Measurements from ENCODE around the gene CACTIN. TPM values are rescaled to one million over a fixed set of nuclear protein-coding genes. Genes with fewer than 3 reads are reported as not detected.

CACTIN gene
- polyA plus RNA-seq, 1 of the 3 experiments (the other 2 are of a cell fraction) = 36.4 TPM

DNA sequence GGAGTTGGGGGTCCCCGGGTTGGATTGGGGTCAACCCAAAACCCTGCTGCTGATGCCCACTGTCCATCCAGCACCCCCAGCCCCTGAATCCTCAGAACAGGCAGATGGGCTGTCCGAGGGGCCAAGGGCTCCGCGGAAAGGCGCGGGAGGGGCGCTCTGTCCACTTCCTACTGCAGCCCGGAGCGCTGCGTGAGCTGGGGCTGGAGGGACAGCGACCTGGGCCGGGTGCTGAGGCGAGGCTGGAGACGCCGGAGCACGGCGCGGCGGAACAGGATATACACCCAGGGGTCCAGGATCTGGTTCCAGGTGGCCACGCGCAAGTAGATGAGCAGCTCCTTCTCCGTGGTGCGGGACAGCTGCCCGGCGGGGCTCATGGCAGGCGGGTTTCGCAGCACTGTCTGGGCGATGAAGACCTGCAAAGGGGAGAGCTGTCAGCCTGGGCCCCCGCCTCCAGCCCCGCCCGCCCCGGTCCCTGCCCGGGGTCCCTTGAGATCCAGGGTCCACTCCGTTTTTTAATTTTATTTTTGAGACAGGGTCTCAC lies 31.0 kb downstream of the CACTIN start:
- TF ChIP-seq SMC3 (IDR thresholded peaks at IDR 0.05; ENCODE audit: low read depth, low read length) (no peak), CHD2 (IDR thresholded peaks at IDR 0.05; ENCODE audit: low read length, partially characterized antibody) (no peak), RXRA (IDR thresholded peaks at IDR 0.05; ENCODE audit: borderline replicate concordance, low read depth) (no peak)
- H3K4me3 ChIP-seq (ENCODE audit: low read depth in 2 of 2, low read length in 1 of 2) = no peak overlapping the region
- H4K20me1 ChIP-seq (ENCODE audit: insufficient read depth) = no peaks in the 10 kb centered on the region
- ChIA-PET POLR2A (no interaction called here), CTCF (interaction anchor here (1.3 to 3.3 kb wide), 2 partner anchors 9 to 14 kb away, joined by 4 to 14 read pairs; partner anchors contain the start of gene GIPC3)
- no peaks in the 10 kb centered on the region for H3K9me2 ChIP-seq
- no peak overlapping the region for H2AFZ ChIP-seq (ENCODE audit: low read depth)
- H3K9ac ChIP-seq = no peak overlapping the region
- no peaks in the 10 kb centered on the region for H3K9me3 ChIP-seq
- WGBS (ENCODE audit: low lambda C conversion rate) = 85% methylated on average over 8 of the region's 34 CpGs
- no peaks in the 10 kb centered on the region for H3K4me1 ChIP-seq (ENCODE audit: control insufficient read depth in 1 of 2, insufficient read depth in 2 of 2, low read depth in 1 of 2, low read length in 1 of 2)
- no peak overlapping the region for H3K27ac ChIP-seq (ENCODE audit: low read depth in 2 of 2, low read length in 1 of 2)
- H3K36me3 ChIP-seq (replicated peaks in 1 of 2; ENCODE audit: control insufficient read depth in 1 of 2, insufficient read depth in 2 of 2, low read length in 1 of 2) = no peaks in the 10 kb centered on the region
- H3K4me2 ChIP-seq = no peak overlapping the region
- peaks cover 6% of the 10 kb centered on the region for H3F3A ChIP-seq (replicated peaks; ENCODE audit: insufficient read depth)
- no peaks in the 10 kb centered on the region for H3K79me2 ChIP-seq (ENCODE audit: insufficient read depth)
- no peak for DNase-seq
- no peaks in the 10 kb centered on the region for H3K27me3 ChIP-seq (ENCODE audit: insufficient read depth)

DNA sequence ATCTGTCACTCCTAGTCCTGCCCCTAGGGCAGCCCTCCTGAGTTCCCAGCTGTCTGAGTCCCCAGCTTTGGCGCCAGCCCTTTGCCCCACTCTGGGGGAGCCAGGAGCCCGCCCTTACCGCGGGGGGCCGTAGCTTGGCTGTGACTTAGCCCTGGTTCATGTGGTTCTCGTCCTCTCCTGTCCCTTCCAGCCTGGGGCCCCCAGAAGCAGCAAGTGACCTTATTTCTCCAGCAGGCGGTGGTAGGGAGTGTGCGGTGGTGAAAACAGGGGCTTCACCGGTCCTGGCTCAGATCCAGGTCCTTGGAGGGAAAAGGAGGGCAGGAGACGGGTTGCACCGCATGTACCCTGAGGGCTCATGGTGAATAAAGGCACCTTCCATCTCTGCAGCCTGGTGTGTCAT lies 33.4 kb downstream of the CACTIN start:
- Histone ChIP-seq H3K27ac (ENCODE audit: low read depth in 2 of 2, low read length in 1 of 2) (no peak overlapping the region), H3F3A (replicated peaks; ENCODE audit: insufficient read depth) (peaks cover 13% of the 10 kb centered on the region), H3K9me2 (no peaks in the 10 kb centered on the region), H3K4me2 (no peak overlapping the region), H3K4me3 (ENCODE audit: low read depth in 2 of 2, low read length in 1 of 2) (no peak overlapping the region), H2AFZ (ENCODE audit: low read depth) (no peak overlapping the region), H3K79me2 (ENCODE audit: insufficient read depth) (no peaks in the 10 kb centered on the region), H3K9ac (no peak overlapping the region), H3K9me3 (no peaks in the 10 kb centered on the region), H3K36me3 (replicated peaks in 1 of 2; ENCODE audit: control insufficient read depth in 1 of 2, insufficient read depth in 2 of 2, low read length in 1 of 2) (no peaks in the 10 kb centered on the region), H3K4me1 (ENCODE audit: control insufficient read depth in 1 of 2, insufficient read depth in 2 of 2, low read depth in 1 of 2, low read length in 1 of 2) (no peaks in the 10 kb centered on the region), H4K20me1 (ENCODE audit: insufficient read depth) (no peaks in the 10 kb centered on the region), H3K27me3 (ENCODE audit: insufficient read depth) (no peaks in the 10 kb centered on the region)
- 42% methylated on average over 6 of the region's 11 CpGs for WGBS (ENCODE audit: low lambda C conversion rate)
- ChIA-PET POLR2A (interaction anchor here (0.5 kb wide), 1 partner anchor 1747 kb away, joined by 3 read pairs; no protein-coding TSS in a partner anchor), CTCF (interaction anchor here (1.4 to 3.5 kb wide), 3 partner anchors 8 to 47 kb away, joined by 4 to 20 read pairs (median 4); no protein-coding TSS in a partner anchor)
- TF ChIP-seq RCOR1 (IDR thresholded peaks at IDR 0.05; ENCODE audit: low read length) (no peak), CTCF (IDR thresholded peaks at IDR 0.05) (peak; percentile 10; the same call in 1 of the 2 replicates)
- no peak for DNase-seq

DNA sequence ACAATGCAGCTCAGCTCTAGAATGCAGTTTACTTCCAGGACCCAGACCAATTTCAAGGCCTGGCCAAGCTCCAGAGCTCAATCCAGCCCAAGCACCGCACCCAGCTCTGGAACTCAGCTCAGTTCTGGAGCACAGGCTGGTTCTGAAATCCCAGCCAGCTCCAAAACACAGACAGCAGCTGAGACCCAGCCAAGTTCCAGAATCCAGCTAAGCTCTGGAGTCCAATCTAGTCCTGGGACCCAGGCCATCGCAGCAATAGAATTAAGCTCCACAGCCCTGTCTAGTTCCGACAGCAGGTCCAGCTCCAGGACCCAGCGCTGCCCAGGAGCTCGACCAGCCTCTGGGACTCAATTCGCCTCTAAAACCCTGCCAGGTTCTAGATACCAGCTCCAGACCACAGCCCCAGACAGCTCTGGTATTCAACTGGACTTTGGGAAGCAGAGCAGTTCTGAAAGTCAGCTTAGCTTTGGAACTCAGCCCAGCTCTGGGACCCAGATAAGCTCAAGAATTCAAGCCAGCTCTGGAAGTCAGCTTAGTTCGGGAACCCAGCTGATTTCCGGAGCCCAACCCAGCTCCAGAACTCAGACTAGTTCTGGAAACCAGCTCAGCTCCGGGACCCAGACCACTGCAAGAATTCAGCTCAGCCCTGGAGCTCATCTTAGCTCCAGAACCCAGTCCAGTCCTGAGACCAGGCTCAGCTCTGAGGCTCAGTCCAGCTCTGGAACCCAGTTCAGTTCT lies 34.5 kb downstream of the CACTIN start:
- H3K36me3 ChIP-seq (replicated peaks in 1 of 2; ENCODE audit: control insufficient read depth in 1 of 2, insufficient read depth in 2 of 2, low read length in 1 of 2) = no peaks in the 10 kb centered on the region
- no peak overlapping the region for H3K4me3 ChIP-seq (ENCODE audit: low read depth in 2 of 2, low read length in 1 of 2)
- no peaks in the 10 kb centered on the region for H3K9me3 ChIP-seq
- 40% methylated on average over 2 of the region's 9 CpGs for WGBS (ENCODE audit: low lambda C conversion rate)
- DNase-seq = no peak
- ChIA-PET POLR2A (no interaction called here), CTCF (interaction anchor here (1.8 to 3.5 kb wide), 2 partner anchors 27 to 46 kb away, joined by 7 to 20 read pairs; no protein-coding TSS in a partner anchor)
- no peaks in the 10 kb centered on the region for H3K4me1 ChIP-seq (ENCODE audit: control insufficient read depth in 1 of 2, insufficient read depth in 2 of 2, low read depth in 1 of 2, low read length in 1 of 2)
- no peaks in the 10 kb centered on the region for H3K27me3 ChIP-seq (ENCODE audit: insufficient read depth)
- no peak overlapping the region for H2AFZ ChIP-seq (ENCODE audit: low read depth)
- H3K4me2 ChIP-seq = no peak overlapping the region
- no peak for TF ChIP-seq GATA2 (CRISPR knock-in tag; IDR thresholded peaks at IDR 0.05)
- TF ChIP-seq EP300 (IDR thresholded peaks at IDR 0.05; ENCODE audit: borderline replicate concordance in 1 of 2, low read depth in 1 of 2, low read length in 1 of 2) = no peak
- no peak for TF ChIP-seq RCOR1 (IDR thresholded peaks at IDR 0.05; ENCODE audit: low read length)
- no peak for TF ChIP-seq RFX5 (IDR thresholded peaks at IDR 0.05; ENCODE audit: low read length)
- TF ChIP-seq, protein P1, sequence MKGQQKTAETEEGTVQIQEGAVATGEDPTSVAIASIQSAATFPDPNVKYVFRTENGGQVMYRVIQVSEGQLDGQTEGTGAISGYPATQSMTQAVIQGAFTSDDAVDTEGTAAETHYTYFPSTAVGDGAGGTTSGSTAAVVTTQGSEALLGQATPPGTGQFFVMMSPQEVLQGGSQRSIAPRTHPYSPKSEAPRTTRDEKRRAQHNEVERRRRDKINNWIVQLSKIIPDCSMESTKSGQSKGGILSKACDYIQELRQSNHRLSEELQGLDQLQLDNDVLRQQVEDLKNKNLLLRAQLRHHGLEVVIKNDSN (IDR thresholded peaks at IDR 0.05; ENCODE audit: borderline replicate concordance, low read depth) = no peak
- no peak for TF ChIP-seq TEAD4 (IDR thresholded peaks at IDR 0.05; ENCODE audit: borderline replicate concordance, insufficient read depth)
- no peak for TF ChIP-seq FOXM1 (IDR thresholded peaks at IDR 0.05; ENCODE audit: low read depth)
- no peak for TF ChIP-seq EZH2phosphoT487 (IDR thresholded peaks at IDR 0.05; ENCODE audit: borderline replicate concordance, low read depth)
- TF ChIP-seq RXRA (IDR thresholded peaks at IDR 0.05; ENCODE audit: borderline replicate concordance, low read depth) = no peak
- peaks cover 13% of the 10 kb centered on the region for H3F3A ChIP-seq (replicated peaks; ENCODE audit: insufficient read depth)
- H3K9ac ChIP-seq = no peak overlapping the region
- no peaks in the 10 kb centered on the region for H3K79me2 ChIP-seq (ENCODE audit: insufficient read depth)
- no peaks in the 10 kb centered on the region for H4K20me1 ChIP-seq (ENCODE audit: insufficient read depth)
- H3K9me2 ChIP-seq = no peaks in the 10 kb centered on the region
- H3K27ac ChIP-seq (ENCODE audit: low read depth in 2 of 2, low read length in 1 of 2) = no peak overlapping the region
